DMS79 treated with DMSO at 0.1 percent for 48 hours (cell line): ENCODE data around the gene MMP11.
"Not testable (repeated sequence)": the region's sequence is repeated elsewhere in the genome, so short reads cannot be mapped to it uniquely, and the experiment has no call there.

Experiments
- DNase-seq: peaks from one replicate; lab custom pipeline; 2025; lab: John Stamatoyannopoulos, UW

Gene MMP11, protein sequence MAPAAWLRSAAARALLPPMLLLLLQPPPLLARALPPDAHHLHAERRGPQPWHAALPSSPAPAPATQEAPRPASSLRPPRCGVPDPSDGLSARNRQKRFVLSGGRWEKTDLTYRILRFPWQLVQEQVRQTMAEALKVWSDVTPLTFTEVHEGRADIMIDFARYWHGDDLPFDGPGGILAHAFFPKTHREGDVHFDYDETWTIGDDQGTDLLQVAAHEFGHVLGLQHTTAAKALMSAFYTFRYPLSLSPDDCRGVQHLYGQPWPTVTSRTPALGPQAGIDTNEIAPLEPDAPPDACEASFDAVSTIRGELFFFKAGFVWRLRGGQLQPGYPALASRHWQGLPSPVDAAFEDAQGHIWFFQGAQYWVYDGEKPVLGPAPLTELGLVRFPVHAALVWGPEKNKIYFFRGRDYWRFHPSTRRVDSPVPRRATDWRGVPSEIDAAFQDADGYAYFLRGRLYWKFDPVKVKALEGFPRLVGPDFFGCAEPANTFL

GRCh38 chr22:23772649-23773473 is at the start of gene MMP11:
TSS of gene MMP11 (plus strand) at chr22:23772849. CDS start at chr22:23772871, 22 bp downstream.
- DNase-seq: peak; percentile 3

DNA sequence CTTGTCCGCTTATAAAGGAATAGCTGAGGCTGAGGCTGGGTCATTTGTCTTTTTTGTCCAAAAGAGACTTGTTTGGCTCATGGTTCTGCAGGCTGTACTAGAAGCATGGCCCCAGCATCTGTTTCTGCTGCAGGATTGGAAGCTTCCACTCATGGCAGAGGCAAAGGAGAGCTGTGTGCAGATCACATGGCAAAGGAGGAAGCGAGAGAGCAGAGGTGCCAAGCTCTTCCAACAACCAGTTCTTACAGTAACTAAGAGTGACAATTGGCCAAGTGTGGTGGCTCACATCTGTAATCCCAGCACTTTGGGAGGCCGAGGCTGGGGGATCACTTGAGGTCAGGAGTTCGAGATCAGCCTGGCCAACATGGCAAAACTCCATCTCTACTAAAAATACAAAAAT is 44.5 kb upstream of the MMP11 start:
- DNase-seq: not testable (repeated sequence)

DNA sequence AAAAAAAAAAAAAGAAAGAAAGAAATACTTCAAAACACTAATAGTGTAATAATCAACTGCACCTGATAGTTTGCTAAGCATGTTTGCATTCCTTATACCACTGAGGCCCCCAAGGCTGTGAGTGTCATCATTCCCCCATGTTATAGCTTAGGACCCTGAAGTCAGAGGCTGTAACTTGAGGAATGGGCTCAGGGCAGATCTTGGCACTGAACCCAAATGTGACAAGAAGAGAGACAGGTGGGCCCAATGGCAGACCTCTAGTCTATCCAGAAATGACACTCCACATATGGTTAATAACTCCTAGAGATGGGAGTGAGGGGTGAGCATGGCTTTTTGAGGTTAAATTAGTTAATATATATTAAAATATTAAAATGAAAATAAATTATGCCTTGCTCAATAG is 35.0 kb upstream of the MMP11 start:
- DNase-seq: no peak

GRCh38 chr22:23742505-23743264 is 30.0 kb upstream of the MMP11 start:
- DNase-seq: no peak

DNA sequence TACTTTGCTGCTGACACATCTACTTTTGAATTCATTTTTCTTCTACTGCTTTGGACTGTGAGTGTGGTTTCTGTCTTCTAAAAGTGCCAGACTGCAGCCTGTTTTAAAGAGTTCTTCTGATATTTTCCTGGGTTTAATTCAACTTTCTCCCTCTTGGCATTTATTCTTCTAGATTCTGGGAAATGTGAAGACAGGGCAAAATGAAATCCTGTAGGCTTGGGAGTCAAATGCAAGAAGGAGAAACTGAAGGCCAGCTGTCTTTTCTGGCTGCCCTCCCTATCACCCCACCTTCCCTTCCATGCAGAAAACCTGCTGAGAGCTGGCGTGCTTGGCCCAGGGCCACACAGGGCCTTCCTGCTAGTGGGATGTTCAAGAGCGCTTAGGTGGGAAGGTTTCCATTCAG is 29.3 kb upstream of the MMP11 start:
- DNase-seq: no peak

DNA sequence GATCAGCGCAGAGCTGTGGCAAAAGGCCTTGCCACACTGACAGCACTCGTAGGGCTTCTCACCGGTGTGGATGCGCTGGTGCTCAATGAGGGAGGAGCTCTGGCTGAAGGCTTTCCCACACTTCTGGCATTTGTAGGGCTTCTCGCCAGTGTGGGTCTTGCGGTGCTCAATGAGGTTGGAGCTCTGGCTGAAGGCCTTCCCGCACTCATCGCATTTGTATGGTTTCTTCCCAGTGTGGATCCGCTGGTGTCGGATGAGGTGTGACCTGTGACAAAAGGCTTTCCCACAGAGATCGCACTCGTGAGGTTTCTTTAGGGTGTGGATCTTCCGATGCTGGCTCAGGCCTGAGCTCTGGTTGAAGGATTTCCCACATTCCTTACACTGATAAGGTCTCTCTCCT is 28.6 kb upstream of the MMP11 start:
- no peak for DNase-seq

DNA sequence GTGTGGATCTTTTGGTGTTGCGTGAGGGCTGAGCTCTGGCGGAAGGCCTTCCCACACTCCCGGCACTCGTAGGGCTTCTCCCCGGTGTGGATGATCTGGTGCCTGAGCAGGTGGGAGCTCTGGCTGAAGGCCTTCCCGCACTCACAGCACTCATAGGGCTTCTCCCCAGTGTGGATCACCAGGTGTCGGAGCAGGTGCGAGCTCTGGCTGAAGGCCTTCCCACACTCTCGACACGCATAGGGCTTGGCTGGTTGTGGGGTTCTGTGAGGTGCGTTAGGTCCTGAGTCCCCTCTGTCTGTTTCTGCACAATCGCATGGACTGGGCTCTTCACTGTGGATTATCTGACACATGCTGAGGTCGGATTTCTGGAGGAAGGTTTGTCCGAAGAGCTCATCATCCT is 28.2 kb upstream of the MMP11 start:
- DNase-seq: no peak

- no peak for DNase-seq
These were observed 26.9 kb upstream of the MMP11 start for GRCh38 chr22:23745791-23746190.

DNA sequence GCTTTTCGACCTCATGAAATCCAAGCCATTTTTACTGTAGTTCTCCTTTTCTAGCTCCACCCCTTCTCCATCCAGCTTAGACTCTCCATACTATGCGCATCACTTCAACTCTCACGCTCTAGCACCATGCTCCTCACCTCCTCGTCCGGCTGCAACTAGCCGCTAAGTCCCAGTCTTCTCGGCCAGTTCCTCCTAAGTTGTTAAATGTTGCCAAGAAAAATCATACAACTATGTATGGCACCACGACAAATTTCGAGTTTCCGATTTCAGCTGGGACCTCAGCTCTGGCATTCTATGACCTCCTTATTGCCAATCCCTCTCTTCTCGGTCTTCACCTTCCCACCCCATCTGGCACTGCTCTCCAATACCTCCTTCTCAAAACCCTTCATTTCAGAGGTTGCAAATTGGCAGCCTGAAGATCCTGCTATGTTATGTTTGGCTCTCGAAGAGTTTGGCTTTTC is 22.8 kb upstream of the MMP11 start:
- no peak for DNase-seq

- no peak for DNase-seq
These were observed 22.3 kb upstream of the MMP11 start for GRCh38 chr22:23750367-23750713.

GRCh38 chr22:23750714-23751440 is 21.8 kb upstream of the MMP11 start, which contains the start of gene ZNF70:
TSS of gene ZNF70 (minus strand) at chr22:23751112. CDS start at chr22:23745140, 5,972 bp downstream.
- DNase-seq: peak; percentile 40

DNA sequence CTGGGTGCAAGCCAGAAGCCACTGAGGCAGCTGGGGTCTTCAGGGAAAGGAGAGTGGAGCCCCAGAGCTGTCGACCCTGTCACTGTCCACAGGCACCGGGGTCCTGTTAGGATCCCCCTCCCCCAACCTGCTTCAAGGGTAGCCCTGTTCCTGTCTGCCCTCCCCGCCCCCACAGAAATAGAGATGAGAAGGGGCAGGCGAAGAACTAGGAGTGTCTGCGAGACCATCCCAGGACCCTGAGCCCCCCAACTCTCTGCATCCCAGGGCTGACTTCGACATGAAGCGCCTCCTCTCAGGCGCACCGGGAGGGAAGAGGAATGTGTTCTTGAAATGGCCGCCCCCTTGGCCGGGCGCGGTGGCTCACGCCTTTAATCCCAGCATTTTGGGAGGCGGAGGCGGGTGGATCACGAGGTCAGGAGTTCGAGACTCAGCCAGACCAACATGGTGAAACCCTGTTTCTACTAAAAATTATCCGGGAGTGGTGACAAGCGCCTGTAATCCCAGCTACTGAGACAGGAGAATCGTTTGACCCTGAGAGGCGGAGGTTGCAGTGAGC is 21.1 kb upstream of the MMP11 start:
- DNase-seq: peak; percentile 26

- DNase-seq: no peak
These were observed 20.5 kb upstream of the MMP11 start for GRCh38 chr22:23752090-23752691.

GRCh38 chr22:23752750-23753149 is 19.9 kb upstream of the MMP11 start:
- no peak for DNase-seq

DNA sequence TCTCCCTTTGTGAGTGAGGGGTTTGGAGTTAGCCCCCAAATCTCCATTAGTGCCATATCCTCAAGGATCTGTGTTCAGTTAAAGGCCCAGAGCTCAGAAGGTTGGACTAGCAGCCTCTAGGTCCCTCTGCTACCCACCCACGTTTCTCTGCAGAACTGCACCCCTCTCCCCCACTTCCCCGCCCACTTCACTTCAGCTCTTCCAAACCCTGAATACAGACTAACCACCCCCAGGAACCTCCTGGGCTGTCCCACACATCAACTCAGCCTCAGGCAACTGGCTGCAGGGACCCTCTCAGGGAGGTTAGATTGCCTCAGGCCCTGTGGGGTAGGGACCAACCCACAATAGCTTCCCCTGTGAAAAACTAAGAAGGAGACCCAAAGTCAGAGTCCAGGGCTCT is 19.3 kb upstream of the MMP11 start:
- no peak for DNase-seq

DNA sequence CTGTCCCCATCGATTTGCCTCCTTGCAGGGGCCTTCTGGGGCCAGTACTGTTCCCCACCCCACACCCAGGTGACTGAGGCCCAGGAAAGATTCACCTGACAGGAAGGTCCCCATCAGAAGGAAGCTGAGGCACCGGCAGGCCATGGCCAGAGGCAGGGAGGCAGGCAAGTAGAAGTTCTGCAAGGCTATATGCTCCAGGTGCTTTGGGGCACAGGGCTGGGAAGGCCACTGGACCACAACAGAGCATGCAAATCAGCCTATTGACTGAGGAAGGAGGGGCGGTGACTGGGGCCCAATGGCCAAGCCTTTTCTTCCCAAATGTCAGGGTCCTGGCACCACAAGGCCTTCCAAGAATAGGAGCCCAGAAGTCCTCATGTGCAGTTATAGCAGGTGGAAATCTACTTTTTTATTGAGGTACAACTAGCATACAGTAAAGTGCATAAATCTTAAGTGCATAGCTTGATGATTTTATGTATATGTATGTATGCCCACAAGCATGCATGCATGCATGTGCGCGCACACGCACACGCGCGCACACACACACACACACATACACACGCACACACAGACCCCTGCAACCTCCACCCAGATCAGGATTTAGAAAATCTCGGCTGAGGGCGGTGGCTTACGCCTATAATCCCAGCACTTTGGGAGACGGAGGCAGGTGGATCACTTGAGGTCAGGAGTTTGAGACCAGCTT is 18.3 kb upstream of the MMP11 start, which contains the start of gene VPREB3:
Gene VPREB3, minus strand, starts transcription at position 206 of the 700 bp plus-strand sequence. Its CDS starts 62 bp downstream, at position 144.
- DNase-seq: no peak

- no peak for DNase-seq
These were observed 17.5 kb upstream of the MMP11 start for GRCh38 chr22:23754980-23755636.

DNA sequence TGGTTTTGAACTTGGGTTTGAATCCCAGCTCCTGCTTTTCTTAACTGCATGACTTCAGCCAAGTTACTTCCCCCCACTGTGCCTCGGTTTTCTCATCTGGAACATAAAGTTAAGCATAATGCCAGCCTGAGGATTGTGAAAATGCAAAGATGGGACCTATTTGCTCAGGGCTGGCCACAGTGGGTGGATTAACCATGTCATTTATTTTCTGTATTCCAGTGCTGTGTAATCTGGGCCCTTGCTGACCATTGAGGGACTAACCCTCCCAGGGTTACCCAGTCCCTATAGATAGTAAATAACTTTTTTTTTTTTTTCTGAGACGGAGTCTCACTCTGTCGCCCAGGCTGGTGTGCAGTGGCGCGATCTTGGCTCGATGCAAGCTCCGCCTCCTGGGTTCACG is 16.9 kb upstream of the MMP11 start:
- no peak for DNase-seq

GRCh38 chr22:23756891-23757290 is 15.8 kb upstream of the MMP11 start:
- no peak for DNase-seq
